Activated CD4-positive, alpha-beta T cell treated with anti-CD3 and anti-CD28 coated beads, Interleukin-2, amount 50 U/mL, for 48 hours (primary cell): ENCODE results near the gene ADARB1.
"Not testable (repeated sequence)": the region's sequence is repeated elsewhere in the genome, so short reads cannot be mapped to it uniquely, and the experiment has no call there.

Source experiments
- DNase-seq, 2 experiments: peaks; one replicate each; pipeline ENCODE4 v3.0.0-alpha.2; 2020

The ADARB1 gene, protein sequence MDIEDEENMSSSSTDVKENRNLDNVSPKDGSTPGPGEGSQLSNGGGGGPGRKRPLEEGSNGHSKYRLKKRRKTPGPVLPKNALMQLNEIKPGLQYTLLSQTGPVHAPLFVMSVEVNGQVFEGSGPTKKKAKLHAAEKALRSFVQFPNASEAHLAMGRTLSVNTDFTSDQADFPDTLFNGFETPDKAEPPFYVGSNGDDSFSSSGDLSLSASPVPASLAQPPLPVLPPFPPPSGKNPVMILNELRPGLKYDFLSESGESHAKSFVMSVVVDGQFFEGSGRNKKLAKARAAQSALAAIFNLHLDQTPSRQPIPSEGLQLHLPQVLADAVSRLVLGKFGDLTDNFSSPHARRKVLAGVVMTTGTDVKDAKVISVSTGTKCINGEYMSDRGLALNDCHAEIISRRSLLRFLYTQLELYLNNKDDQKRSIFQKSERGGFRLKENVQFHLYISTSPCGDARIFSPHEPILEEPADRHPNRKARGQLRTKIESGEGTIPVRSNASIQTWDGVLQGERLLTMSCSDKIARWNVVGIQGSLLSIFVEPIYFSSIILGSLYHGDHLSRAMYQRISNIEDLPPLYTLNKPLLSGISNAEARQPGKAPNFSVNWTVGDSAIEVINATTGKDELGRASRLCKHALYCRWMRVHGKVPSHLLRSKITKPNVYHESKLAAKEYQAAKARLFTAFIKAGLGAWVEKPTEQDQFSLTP

DNA sequence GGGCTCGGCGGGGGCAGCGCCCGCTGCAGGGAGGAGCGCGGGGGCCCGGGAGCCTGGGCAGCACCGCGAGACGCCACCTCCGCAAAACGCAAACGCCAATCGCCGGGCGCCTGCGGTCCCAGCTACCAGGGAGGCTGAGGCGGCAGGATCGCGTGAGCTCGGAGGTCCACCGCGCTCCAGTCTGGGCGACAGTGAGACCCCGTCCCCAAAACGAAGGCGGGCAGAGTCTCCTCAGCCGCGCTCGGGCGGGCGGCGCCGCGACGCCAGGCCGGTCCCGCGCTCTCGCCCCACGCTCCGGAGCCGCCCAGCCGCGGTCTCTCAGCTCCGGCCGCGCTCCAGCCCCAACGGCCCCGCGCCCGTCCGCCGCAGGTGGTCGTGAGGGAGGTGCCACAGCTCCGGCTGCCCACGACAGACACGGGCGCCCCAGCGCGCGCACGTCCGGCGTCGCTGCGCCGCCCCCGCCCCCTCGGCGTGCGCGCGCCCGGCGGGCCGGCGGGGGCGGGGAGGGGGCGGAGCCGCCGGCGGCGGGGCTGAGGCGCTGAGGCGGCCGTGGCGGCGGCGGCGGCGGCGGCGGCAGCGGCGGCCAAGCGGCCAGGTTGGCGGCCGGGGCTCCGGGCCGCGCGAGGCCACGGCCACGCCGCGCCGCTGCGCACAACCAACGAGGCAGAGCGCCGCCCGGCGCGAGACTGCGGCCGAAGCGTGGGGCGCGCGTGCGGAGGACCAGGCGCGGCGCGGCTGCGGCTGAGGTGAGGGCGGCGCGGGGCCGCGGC, at the start of gene ADARB1:
Gene ADARB1 (plus strand): TSS at position 533 of the 770 bp plus-strand sequence. CDS start 97,077 bp downstream, outside the sequence.
- DNase-seq, result peak; percentile 57 to 62

DNA sequence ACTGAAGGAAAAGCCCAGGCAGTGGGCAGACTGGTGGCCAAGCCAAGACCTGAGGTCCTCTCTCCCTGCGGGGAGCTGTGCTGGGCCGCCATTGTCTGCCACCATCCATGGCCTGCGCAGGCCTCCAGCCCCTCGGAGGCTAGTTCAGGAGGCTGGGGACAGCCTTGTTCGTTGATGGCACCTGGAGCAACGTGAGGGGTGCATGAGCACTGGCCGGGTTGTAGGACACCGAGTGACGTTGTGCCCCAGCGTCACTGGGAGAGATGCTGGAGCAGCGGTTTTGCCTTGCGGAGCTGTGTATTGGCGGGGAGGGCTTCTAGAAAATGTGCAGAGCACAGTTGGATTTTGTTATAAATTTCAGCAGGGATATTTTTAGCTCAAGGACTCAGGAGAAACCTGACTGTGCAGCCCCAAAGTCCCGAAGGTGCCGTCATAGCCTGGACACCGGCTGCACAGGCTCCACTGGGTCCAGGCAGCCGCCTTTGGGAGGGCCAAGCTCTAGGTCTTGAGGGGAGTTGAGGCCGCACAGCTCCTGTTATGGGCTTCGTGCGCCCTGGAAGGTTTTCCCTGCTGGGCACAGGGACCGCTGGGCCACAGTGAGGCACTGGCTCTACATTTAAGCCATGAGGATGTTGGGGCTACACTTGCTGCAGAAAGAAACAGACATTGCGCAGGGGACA, 48.2 kb upstream of the ADARB1 start:
- no peak for DNase-seq

DNA sequence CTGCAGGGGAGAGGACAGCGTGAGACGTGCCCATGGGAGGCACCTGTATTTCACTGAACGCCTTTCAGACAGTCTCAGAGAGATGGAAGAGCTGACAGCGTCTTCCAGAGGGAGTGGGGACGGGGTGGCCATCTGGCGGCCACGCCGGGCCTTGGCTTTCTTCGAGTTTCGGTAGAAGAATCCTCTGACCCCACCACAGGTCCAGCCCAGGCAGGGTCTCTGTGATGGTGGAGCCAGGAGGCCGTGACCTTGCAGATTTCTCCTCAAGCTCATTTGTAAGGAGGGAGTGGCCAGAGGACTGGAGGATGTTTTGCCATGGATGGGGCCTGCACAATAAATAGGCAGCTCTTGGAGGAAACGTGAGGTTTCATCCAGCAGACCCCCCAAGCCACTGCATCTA, 47.6 kb upstream of the ADARB1 start:
- no peak for DNase-seq

DNA sequence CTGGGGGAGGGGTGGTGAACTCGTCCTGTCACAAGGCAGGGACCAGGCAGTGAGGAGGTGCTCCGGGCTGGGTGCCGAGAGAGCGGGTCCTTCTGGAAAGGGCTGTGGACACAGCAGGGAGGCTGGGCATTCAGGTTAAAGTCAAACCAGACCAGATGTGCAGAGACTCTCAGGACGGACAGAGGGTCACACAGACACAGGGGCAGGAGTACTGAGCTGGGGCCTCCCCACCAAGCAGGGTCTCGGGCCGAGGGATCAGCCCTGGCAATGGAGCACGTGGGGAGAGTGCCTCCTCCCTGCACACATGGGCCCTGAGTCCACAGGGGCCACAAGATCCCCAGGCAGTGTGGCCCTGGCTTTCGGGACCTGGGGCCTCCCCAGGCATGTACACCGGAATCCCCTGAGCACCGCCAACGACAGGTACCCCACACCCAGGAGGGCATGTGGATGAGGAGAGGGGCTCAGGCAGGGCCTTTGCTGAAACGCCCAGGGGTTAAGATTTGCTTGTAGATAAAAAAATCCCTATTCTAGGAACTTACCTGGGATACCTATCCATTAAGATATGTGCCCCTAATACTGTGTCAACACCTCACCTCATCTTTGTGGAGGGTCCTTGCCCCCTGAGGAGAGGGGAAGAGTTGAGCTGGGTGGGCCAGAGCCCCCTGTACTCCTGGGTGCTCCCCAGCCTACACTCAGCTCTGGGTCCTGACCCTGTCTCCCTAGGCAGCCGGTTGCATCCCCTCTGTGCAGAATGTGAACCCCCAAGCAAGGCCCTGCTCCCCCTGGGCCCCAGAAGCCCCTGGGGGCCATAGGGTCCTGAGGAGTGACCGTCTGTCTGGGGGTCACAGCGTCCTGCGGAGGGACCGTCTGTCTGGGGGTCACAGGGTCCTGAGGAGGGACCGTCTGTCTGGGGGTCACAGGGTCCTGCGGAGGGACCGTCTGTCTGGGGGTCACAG, 46.9 kb upstream of the ADARB1 start:
- DNase-seq, result no peak

DNA sequence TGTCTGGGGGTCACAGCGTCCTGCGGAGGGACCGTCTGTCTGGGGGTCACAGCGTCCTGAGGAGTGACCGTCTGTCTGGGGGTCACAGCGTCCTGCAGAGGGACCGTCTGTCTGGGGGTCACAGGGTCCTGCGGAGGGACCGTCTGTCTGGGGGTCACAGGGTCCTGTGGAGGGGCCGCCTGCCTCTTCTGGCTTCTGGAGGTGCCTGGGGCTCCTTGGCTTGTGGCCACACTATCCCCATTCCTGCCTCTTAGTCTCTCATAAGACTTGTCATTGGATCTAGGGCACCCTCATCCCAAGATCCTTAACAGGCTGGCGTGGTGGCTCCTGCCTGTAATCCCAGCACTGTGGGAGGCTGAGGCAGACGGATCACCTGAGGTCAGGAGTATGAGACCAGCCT, 45.7 kb upstream of the ADARB1 start:
- DNase-seq, result not testable (repeated sequence)

DNA sequence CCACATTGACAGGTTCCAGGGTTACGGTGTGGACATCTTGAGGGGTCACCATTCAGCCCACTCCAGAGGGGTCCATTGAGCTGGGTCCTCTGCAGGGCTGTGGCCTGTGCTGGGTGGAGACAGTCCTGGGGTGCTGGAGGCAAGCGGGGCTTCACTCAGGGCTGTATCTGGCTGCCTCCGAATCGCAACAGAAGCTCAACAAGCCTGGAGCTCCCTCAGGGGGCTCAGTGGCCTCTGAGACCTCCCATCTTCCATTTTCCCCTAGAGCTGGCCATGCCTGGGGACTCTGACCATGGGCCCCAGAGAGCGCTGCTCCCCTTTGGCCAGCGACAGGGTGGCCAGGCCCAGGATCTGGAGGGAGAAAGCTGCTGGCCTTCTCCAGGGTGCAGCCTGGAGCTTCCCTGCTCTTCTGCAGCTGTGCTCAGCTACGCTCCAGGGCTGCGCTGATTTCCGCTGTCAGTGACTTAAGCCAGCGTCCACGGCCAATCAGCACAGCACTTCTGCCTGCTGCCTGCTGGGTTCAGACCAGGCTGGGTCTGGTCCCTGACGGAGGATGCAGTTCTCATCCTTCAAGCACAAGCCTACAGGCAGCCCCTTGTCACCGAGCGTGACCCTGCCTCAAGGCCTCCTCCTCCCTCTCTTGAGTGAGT, 45.0 kb upstream of the ADARB1 start:
- no peak for DNase-seq

DNA sequence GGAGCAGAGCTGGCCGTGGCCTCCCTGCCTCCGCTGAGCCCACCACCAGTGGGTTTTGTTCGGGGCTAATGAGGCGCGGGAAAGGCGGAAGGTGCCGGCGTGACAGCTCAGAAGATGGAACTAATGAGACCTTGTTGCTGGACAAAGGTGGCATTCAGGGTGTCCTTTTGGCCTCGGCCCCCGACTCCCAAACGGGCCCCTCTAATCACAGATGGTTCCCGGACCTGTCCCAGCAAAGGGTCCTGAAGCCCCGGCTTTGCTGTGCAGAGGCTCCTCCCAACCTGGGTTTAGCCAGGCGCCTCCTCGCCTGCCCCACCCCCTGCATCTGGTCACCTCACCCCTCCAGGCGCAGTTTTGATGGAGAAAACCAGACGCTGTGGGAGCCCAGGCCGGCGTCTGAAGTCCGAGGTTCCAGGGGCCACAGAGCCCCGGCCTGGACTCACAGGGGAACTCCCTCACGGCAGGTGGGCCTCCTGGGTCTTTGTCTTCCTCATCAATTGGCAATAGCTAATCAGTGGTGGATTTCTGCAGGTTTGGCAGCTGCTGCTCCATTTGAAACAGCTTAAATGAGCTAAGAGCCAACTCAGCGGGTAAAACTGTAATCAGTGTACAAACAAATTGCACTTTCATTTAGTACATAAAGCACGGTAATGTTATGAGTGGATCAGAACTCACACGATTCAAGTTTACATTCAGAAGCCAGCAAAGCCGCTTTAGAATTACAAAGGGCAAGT, 44.3 kb upstream of the ADARB1 start:
- no peak for DNase-seq

DNA sequence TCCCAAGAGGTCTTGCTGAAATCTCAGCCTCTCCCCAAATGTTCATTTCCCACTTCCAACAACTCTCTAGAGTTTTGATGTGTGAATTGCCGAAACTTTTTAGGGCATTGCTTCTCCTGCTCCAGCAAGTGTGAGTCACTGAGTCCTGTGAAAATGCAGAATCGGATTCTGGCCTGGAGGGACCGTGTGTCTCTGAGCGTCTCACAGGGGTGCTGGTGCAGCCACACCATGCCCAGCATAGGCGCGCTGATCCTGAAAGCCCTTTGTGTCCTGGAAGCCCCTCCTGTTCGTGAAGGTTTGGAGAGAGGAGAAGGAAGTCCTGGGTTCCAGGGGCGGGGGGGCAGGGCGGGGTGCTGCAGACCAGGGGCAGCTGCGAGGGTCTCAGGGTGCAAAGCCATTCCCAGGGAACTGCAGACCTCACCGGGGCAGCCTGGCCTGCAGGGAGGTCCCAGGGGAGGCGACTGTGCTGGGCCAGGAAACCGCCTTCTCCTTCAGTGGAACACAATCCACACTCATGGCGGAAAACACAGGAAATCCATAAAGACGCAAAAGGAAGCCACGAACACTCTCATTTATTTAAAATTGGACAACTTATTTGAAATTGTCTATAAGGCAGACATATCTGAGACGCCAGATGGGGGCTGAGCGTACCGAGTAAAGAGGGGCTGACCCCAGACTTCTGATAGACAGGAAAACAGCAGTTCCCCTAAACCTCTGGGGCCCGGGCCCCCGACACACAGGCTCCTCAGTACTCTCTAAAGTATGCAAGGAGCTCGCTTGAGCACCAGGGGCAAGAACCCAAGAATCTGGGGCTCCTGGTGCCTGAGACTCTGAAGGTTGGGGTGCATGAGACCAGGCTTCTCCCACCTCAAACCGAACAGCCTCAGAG, 43.5 kb upstream of the ADARB1 start:
- no peak for DNase-seq

DNA sequence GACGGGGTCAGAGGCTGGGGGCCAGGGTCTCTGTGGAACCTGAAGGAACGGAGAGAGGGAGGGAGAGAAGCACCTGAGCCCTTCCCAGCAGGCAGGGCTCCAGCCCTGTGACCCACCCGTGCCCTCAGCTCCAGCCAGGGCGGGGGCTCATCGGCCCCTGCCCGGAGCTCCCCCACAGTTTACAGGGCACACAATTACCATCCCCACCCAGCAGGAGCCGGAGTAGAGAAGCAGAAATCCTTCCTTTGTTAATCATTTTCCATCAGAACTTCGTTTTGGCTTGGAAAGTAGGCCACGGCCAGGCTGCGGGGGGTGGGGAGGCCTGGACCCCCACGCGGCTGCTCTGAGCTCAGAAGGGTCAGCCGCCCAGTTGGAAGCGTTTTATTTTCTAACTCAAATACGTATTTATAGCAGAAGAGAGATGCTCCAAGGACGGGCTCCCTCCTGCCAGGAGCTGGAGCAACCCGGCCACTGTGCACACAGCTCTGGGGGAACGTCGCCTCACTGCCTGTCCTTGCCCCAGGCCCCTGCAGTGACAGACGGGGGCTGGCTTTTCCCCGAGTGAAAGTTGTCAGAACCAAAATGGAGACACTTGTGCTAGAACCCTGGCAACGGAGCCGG, 42.7 kb upstream of the ADARB1 start:
- no peak for DNase-seq

DNA sequence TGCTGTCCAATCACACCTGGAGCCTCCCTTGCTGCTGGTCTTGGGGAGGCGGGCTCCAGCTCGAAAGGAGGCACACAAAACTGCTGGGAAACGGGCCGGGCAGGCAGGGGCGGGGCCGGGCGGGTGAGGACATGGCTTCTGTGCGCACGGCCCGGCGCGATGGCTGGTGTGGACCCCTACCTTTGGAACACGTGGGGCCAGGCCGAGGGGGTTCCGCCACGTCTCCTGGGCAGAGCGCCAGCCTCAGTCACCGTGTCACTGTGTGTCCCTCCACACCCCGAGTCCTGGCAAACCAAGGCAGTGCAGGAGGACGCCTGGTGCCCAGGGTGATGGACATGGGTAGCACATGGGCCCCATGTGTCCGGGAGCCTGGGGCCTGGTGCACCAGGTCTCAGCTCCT, 42.0 kb upstream of the ADARB1 start:
- DNase-seq, result no peak

DNA sequence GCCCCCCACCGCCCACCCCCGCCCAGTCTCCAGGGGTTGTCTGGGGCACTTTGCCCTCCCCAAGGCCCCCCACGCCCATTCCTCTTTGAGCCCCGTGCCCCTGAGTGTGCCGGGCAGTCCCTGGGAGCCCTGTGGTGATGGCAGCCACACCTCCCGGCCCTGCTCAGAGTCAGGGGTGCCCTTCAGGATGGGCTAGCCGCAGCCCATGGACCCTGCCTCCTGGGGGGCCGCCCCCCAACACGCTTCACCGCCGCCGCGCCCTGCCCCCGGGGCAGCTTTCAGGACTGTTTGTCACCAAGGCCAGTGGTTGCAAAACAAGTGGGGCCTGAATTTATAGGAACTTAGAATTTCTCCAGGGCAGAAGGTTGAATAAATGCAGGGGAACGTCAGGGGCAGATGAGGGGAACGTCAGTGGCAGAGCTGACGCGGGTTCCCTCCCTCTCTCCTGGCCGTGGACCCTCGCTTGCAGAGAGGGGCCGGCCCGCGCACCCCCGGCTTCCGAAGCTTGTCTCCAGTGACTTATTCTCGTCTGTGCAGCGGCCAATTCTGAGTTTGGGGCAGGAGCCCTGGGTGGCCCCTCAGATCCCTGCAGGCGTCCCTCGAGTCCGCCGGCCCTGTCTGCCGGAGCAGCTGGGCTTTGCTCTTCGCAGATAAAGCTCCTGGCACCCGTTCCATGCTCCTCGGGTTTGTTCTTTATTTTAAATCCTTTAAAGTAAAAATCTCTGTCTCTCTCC, 41.2 kb upstream of the ADARB1 start:
- no peak for DNase-seq

DNA sequence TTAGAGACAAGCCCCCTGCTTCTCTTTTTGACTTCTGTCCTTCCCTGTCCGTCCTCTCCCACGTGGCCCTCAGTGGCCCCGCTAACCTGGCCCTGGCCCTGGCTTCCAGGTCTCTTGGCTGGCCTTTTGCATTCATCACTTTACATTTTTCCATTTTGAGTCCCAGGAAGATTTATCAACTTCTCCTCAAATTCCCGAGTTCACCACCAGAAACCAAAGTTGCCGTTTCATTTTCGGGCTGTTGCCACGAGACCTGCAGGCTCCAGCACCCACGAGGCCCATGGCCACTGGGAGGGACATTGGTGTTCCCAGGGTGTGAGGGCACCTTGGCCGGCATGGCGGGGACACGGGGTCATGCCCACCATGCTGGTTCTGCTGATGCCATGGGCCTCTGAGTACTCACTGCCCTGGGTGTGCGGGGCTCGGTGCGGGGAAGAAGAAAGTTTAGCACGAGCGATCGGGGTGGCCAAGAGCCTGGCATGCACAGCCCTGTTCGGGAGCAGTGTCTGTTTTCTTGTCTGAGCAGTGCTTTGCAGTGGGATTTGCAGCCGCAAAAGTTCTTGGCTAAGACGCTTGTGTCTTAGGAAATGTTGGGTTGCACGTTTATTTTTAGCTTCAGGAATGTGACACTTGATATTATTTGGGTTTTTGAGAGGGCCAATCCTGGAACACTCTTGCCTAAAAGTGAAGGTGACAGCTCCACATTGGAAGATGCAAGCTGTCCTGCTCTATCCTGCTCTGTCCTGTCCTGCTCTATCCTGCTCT, 40.4 kb upstream of the ADARB1 start:
- no peak for DNase-seq

DNA sequence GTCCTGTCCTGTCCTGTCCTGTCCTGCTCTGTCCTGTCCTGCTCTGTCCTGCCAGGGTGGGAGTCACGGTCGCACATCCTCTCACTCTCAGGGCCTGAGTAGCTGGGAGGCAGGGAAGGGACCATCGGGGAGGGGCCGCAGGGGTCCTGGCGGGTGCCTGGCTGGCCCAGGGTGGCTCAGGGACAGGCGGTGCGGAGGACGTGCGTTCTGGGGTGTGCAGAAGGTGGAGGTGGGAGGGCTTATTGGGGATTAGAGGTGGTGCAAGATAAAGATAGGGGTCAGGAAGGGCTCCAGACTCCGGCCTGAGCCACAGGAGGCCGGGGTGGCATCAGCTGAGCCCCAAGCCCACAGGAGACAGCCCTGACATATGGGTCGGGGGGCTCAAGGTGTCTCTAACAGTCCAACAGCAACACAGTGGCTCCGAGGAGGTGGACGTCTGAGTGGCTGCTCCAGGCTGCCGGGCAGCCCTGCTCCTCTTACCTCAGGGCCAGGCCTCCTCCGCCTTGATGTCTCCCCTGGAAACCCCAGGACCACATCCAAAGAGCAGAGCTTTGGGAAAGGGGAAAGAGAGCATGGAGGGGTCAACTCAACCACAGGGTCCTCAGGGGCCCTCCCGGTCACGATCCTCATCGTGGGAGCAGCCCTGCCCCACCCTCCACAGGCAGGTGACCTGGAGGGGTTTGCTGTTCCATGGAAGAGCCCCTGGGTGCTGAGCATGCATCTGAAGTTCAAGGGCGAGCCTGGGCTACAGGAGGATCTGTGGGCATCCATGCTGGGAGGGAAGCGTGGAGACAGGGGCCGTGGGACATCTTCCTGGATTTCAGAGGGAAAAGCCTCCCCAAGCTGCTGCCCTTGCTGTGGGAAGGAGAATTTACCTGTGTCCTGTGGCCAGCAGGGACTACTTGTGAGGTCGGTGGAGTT, 39.6 kb upstream of the ADARB1 start:
- DNase-seq, result no peak

DNA sequence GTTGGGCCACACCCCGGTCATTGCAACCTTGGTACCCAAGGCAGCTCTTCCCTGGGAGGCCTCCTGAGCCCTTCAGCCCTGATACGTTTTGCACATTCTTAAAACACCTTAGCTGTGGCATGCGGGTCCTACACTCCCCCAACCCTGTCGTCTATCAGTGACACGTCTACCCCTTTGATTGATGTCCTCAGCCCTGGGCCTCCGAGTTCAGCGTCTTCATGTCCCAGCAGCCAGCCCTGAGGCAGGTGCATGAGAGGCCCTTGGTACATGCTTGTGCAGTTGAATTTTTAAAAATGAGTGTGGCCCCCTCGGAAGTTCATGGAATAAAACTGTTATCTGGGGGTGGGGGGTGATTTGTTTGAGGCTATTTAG, 38.9 kb upstream of the ADARB1 start:
- DNase-seq, result no peak

DNA sequence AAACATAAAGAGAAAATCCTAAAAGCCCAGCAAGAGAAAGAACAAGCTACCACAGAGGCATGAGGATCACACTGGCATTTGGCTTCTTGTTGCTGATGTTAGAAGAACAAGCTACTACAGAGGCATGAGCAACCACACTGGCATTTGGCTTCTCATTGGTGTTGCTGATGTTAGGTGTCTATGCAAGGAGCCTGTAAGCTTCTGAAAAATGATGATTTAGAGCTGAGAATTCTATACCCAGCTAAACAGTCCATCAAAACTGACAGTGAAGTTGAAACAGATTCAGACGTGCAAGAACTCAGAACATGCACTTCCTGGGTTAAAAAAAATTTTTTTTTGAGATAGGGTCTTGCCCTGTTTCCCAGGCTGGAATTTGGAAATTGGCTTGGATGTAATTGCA, 37.8 kb upstream of the ADARB1 start:
- no peak for DNase-seq

DNA sequence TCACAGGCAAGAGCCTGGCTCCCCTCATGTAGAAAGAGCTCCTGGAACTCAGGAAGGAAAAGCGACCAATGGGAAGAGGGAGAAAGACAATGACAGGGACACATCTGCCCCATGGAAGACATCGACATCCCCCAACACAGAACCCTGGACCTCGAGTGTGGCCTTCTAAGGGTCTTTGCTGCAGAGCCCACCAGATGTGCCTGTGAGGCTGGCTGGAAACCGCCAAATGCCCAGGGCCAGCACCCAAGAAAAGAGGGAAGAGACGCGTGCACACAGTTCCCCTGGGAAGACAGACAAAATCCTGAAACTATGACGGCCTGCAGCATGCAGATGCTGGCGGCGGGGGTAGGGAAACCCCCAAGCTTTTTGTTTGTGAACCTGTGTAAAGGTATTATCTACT, 36.4 kb upstream of the ADARB1 start:
- DNase-seq, result no peak
